NCI-H146 (cell line): ENCODE data around the gene TPSD1.
"Not testable (repeated sequence)": the region's sequence is repeated elsewhere in the genome, so short reads cannot be mapped to it uniquely, and the experiment has no call there.

Experiments
- DNase-seq: peaks from one replicate; lab custom pipeline; 2025; lab: John Stamatoyannopoulos, UW

Gene TPSD1

DNA sequence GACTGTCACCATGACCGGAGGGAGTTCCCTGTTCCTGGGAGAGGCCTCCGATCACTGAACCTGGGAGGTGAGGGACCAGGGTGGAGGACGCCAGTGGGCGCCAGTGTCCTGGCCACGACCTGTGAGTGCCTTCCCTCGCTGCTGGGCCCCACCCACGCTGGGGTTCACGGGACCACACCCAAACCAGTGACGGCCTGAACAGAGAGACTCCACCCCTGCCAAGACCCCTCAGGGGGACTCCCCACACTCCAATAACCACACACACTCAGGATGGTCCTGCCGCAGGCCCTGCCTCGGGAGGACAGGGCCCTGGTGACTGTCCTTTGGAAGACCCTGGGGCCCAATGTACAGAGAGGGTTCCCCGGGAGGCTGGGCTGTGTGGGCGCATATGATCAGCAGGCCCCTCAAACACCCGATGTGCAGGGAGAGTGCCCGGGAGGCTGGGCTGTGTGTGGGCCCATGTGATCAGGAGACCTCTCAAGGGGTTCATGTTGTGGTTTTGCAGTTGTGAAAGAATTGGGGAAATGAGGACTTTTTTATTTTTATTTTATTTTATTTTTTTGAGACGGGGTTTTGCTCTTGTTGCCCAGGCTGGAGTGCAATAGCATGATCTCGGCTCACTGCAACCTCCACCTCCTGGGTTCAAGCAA is 26.6 kb downstream of the TPSD1 start:
- no peak for DNase-seq

DNA sequence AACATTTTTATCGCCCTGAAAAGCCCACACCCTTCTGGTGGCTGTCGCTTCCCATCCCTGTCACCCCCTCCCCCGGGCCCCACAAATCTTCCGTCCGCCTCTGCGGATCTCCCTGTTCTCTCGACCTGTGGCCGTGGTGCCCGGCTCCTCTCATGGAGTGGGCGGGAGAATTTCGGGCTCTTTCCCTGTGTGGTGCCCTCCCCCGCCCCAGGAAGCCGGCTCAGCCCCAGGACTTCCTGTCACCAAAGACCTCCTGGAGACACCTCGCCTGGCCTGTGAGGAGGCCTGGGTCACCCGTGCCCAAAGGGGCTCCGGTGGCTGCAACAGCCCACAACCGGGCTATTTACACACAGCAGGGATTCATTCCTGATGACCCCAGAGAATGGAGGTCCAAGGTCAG is 27.4 kb downstream of the TPSD1 start:
- DNase-seq: no peak

DNA sequence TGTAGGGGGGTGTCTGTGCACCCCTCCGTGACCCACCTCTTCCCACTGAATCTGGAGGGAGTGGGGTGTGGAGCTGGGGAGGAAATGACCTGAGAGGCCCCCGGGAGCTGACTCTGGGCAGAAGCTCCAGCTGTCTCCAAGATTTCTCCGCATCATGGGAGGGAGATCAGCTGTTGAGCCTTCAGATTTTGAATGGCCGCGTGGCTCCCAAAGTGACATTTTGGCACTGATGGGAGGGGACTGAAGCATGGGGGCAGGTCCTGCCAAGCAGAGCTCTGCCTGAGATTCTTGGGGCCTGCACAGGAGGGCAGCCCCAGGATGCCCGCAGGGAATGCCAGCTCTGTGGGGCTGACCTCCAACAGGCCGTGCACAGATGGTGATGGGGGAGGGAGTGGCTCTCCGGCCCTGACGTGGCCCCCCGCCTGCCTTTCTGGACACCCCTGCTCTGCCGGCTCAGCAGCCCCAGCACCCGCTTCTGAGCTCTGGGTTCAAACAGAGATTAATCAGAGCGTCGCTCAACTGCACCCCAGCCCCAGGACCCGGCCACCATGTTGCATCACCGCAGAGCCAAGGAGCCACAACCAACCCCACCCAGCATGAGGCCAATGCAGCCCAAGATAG is 28.2 kb downstream of the TPSD1 start:
- DNase-seq: no peak

DNA sequence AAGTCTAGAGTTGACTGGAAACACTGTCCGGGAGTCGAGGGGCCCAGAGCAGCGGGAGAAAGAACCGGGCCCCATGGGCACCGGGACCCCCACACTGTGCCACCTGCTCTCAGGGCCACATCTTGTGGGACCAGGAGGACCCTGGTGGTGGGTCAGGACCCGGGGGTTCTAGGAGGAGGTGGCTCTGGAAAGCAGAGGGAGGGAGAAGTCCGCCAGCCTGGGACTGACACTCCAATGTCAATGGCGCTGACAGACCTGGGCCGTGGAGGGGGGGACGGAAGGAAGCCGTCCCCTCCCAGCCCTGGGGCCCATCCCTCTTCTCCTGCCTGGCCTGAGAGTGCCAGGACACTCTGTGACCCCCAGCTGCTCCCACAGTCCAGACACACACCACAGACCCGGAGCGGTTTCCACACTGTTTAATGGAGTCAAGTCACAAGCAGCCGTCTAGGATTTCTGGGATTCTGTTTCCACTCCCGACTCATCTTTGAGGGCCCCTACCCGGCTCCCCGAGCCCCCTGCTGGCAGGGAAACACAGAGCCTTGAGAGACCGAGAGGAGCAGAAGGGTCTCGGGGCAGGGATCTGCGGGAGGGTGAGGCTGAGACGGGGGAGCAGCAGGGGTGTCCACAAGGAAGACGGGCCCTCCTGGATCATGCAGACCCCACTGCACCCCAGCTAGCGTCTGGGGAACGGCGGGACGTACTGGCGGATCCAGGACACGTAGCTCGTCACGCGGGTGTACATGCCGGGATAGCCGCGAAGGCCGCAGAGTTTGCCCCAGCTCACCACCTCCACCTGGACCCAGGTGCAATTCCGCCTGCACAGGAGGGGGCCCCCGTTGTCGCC is 30.0 kb downstream of the TPSD1 start:
- DNase-seq: no peak

DNA sequence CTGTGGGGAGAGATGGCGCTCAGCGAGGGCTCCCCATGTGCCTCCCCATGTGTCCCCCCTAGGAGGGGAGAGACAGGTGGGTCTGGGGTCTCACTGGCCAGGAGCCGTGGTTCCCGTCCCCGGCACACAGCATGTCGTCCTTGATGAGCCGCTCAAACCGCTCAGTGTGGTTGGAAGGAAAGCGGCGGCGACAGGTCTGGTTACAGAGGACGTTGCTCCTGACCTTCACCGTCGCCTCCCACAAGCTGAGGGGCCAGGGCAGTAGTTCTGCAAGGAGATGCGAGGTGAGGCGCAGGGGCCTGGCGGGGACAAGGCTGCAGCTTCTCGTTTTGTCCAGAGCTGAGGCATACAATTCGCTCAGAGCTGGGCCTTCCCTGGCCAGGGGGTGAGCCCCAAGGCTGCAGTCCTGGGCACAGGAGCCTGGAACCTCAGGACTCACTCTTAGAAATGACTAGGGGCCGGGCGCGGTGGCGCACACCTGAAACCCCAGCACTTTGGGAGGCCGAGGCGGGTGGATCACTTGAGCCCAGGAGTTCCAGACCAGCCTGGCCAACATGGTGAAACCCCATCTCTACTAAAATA is 30.7 kb downstream of the TPSD1 start:
- no peak for DNase-seq

DNA sequence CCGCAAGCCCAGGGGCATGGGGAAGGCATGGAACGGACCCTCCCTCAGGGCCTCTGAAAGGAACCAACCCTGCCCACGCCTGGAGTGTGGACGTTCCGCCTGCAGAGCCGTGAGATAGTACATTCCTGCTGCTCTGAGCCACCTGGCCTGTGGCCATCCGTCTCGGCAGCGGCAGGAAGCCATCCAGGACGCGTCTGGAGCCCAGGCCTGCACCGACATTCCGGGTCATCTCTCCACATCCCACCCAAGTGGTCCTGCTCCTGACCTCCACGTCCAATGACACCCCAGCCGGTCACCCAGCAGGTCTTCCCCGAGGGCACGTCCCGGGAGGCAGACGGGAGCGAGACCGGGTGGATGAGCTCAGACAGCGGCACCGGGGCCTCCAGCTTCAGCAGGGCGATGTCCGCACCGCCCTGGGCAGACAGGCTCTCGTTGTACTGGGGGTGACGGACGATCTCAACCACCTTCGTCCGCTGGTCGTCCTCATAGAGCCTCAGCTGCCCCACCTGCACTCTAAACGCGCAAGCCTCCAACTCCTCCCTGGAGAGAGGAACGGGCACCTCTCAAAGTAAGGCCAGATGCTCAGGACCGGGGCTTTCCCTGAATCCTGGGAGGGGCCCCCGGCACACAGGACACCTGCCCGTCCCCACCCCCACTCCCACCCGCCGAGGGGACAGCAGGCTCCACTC is 32.3 kb downstream of the TPSD1 start:
- DNase-seq: peak; percentile 32

DNA sequence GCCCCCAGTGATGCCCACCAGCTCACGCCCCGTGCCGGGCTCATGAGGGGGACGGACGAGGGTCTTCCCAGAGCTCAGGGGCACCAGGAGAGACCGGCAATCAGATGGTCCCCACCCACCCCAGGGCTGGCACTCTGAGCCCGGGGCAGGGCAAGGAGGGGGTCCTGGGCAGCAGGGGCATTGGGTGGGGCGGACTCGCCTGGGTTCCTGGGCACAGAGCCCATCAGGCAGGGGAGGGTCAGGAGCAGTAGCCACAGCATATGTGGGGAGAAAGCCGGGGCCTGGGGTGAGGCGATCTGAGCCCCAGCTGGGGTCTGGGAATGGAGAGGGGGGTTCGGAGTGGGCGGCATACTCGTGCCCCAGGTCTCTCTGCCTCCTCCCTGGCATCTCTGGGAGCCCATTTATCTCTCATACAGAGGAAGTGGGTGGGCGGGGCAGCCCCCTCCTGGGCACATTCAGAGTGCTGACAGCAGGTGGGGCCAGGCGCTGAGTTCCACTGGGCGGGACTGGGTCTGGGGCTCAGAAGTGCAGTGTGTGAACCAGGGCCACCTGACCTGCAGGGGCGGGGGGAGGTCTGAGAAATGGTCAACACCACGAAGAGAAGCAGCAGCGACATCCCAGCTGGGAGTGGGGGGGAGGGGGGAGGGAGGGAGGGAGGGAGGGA is 33.1 kb downstream of the TPSD1 start:
- DNase-seq: peak; percentile 16

DNA sequence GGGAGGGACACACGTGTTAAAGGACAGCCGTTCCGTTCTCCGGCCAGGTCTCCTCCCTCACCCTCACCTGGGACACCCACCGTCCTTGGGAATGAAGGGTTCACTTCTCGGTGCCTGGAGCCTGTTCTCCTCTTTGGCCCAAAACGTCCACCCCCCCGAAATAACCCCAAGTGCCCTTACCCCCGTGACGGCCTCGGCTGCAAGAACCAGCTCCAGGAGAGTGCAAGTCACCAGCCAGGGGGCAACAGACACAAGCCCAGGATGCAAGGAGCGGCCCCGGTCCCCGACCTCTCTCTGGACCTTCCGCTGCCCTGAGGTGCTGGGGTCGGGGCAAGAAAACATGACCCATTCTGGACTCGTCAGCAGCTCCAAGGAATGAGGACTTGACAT is 33.6 kb downstream of the TPSD1 start:
- no peak for DNase-seq

DNA sequence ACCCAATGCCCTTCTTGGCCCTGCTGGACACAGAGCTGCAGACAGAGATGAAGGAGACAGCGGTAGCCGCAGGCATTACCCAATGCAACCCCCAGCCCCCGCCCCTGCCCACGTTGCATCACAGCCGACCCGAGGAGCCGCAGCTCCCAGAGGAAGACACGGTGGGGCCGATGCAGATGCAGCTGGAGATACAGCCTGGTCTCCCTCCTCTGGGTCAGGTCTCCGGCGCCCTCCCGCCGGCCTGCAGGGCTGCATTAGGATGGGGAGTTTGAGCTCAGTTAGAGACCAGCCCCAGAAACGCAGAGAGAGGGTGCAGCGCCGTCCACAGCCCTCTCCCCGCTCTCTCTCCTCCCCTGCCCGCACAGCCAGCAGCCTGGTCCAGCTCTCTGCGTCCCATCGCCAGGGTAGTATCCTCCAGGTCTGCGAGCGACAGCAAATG is 34.2 kb downstream of the TPSD1 start:
- no peak for DNase-seq

DNA sequence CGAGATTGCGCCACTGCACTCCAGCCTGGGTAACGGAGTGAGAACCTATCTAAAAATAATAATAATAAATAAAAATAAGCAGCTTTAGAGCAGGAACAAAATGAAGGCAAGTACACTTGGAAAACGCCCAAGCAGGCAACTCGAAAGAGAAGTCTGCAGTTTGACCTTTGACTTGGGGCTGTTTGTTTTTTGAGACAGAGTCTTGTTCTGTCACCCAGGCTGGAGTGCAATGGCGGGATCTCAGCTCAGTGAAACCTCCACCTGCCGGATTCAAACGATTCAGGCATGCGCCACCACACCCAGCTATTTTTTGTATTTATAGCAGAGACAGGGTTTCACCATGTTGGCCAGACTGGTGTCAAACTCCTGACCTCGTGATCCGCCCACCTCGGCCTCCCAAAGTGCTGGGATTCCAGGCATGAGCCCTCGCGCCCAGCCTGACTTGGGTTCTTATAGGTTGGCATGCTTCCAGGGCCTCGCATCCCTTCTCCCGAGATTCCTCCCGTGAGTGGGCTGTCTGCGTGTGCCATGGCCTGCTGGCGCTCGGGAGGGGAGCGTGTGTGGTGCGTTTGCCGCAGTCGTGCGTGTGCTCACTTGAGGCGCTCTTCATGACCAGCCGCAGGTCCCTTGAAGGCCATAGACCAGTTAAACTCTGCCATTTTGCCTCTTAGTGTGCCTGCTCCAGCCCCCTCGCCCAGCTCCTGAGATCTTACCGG is 35.1 kb downstream of the TPSD1 start:
- DNase-seq: peak; percentile 60

DNA sequence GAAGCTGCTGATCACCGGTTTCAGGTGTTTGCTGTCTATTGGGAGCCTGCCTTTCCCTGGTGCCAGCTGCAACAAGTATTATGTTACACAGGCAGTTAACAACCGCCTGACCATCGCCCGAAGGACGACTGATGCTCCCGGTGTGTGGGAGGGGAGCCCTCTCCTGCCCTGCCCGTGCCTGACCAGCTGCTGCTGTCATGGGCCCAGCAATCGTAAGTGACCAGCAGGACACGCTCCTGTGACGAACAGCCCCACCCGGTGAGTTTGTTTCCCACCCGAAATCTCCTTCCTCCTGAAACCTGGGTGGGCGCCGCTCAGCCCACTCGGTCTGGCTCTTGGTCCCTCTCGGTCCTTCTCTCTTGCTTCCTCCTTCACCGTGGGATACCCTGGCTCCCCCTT is 35.7 kb downstream of the TPSD1 start:
- peak; percentile 92 for DNase-seq

DNA sequence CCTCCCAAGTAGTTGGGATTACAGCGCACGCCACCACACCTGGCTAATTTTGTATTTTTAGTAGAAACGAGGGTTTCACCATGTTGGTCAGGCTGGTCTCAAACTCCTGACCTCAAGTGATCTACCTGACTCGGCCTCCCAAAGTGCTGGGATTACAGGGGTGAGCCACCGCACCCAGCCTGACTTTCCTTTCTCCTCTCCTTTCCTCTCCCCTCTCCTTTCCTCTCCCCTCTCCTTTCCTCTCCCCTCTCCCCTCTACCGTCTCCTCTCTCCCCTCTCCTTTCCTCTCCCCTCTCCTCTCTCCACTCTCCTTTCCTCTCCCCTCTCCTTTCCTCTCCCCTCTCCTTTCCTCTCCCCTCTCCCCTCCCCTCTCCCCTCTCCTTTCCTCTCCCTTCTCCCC is 36.3 kb downstream of the TPSD1 start:
- not testable (repeated sequence) for DNase-seq

DNA sequence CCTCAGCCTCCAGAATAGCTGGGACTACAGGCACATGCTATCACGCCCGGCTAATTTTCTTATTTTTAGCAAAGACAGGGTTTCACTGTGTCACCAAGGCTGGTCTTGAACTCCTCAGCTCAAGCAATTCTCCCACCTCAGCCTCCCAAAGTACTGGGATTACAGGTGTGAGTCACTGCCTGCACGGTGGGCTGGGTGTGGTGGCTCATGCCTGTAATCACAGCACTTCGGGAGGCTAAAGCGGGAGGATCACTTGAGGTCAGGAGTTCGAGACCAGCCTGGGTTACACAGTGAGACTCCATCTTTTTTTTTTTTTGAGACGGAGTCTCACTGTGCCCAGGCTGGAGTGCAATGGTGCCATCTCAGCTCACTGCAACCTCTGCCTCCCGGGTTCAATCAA is 36.9 kb downstream of the TPSD1 start:
- not testable (repeated sequence) for DNase-seq

DNA sequence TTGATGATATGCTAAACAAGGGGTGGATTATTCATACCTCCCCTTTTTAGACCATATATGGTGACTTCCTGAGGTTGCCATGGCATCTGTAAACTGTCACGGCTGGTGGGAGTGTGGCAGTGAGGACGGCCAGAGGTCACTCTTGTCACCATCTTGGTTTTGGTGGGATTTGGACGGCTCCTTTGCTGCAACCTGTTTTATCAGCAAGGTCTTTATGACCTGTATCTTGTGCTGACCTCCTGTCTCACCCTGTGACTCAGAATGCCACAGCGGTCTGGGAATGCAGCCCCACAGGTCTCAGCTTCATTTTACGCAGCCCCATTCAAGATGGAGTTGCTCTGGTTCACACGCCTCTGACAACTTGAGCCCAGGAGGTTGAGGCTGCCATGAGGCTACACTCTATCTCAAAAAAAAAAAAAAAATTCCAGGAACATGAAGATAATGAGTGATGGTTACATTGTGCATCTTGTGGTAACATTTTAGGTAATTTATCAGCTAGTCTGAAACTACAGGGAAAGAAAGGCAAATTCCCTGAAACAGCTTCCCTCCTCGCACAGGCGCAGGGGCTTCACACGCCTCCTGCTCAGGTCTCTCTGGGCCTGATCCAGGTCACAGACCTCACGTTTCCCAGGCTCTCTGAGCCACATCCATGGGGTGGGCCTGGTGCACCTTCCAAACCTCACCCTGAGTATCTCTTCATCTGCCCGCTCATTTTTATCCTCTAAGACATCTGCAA is 38.2 kb downstream of the TPSD1 start:
- no peak for DNase-seq

DNA sequence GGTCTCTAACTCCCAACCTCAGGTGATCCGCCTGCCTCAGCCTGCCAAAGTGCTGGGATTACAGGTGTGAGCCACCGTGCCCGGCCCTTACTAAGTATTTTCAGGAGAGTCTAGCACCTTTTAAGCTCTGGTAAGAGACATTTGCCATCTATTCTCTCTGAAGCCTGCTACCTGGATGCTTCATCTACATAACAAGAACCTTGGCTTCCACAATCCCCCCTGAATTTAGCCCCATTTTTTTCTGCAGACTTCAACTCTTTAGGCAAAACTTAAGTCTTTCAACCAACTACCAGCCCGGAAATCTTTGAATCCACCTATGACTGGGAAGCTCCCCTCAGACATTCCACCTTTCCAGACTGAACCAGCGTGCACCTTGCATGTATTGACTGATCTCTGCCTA is 39.6 kb downstream of the TPSD1 start:
- DNase-seq: no peak

DNA sequence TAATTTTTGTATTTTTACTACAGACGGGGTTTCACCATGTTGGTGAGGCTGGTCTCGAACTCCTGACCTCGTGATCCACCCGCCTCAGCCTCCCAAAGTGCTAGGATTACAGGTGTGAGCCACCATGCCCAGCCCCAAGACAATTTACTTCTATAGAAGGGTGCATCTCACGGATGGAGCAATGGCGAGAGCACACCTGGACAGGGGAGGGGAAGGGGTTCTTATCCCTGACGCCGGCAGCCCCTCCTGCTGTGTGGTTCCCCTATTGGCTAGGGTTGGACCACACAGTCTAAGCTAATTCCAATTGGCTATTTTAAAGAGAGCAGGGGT is 40.8 kb downstream of the TPSD1 start:
- not testable (repeated sequence) for DNase-seq

DNA sequence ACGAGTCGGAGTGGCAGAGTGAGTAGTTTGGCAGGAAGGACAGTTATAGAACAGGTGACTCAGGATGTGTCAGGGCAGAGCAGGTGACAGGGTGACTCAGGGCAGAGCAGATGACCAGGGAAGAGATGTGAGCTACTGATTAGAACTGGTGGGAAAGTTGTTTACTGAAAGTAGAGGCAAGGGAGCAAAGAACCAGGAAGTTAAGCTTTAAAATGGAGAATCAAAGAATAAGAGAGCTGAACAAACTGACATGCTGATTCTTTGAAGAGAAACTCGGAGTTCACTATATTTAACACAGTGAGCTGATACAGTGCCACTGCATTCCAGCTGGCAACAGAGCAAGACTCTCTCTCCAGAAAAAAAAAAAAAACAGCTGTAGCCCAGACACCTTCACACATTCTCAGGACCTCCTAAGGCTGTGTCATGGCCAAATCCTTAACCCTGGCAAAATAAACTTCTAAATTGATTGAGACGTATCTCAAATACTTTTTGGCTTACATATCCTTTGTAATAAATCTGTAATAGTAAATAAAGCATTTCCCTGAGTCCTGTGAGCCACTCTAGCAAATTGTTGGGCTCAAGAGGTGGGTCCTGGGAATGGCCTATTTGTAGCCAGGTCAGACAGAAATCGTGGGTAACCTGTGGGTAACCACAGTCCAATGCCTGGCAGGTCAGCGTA is 41.3 kb downstream of the TPSD1 start:
- DNase-seq: peak; percentile 59

DNA sequence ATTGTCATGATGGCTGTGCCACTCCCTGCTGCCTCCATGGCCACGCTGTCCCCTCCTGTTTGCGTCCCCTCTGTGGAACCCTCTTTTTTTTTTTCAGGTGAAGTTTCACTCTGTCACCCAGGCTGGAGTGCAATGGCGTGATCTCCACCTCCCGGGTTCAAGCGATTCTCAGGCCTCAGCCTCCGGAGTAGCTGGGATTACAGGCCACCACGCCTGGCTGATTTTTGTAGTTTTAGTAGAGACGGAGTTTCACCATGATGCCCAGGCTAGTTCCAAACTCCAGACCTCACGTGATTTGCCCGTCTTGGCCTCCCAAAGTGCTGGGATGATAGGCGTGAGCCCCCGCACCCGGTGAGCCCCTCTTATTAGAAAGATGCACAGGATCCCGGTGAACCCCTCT is 42.5 kb downstream of the TPSD1 start:
- no peak for DNase-seq

DNA sequence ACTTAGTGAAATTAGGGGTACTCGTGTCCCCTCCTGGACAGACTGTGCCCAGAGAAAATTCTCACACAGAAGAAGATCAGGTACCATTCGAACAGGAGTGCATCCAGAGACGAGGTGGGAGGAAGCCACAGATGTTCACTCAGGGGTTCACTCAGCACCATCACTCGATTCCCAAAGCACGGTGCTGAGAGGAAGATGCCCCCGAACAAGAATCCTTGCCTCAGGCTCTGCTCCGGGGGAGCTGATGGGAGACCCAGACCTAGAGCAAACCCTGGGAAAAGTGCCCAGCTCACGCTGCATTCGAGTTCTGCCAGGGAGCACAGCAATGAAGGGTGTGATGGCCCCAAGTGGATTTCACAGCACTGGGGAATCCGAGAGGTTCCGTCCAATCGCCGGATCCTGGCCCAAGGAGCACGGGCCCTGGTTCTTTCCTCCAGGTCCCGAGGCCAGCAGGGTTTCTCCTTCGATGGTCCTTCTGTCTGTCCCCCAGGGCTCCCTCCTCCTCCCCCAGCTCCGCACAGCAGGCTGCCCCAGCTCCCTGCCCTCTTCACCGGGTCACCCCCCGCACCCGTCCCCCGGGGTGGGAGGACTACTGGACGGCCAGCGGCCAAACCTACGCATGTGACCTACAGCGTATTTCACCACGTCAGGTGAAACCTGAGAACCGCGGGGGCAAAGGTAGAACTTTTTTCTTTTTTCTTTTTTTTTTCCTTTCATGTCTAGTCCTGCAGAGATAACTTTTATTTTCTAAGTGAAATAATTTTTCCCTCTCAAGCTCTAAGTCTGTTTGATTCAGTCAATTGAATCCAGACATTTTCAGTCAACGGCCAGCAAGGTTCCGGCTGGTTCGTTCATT is 43.4 kb downstream of the TPSD1 start:
- DNase-seq: no peak
